Measurements from ENCODE around the gene FGA. TPM values are rescaled to one million over a fixed set of nuclear protein-coding genes. Genes with fewer than 3 reads are reported as not detected.

Gene FGA
- total RNA-seq, 4 donors from 2014 or later: not detected

DNA sequence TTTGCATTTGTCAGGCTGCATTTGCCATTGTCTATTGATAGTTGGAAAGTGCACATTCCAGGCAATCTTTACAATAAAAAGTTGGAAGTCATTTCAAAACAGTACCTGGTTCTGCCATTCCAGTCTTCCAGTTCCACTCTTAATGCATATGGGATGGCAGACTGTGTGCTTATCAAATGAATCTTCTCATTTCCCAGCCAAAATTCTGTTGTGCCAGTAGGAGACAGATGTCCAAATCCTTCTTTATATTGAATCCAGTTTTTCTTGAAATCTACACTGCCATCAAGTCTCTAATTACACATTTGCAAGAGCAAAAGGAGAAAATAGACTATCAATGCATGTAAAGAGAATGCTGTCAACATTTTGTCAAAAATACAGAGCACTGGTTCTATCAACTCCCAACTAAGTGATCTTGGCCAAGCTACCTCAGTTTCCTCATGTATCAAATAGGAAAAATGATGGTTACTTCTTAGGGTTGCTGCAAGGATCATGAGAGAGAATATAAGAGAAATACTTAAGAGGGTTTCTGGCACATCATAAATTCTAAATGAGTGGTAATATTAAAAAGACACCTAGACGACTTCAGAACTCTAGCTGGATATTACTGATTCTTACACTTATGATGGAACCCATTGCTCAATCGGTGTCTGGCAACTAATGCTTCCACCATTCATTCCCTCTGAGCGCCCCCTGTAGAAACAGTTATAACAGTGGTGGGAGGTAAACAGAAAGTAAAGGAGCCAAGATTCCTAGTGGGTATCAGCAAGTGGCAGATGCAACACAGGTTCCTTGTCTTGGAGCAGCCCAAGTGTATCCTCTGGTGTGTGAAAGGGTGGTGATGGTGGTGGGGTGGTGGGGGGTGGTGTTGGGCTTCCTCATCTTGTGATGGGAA lies 18.1 kb upstream of the FGA start:
- no peak overlapping the region for H3K4me3 ChIP-seq (replicated peaks in 1 of 3)
- H3K9me3 ChIP-seq: no peaks in the 10 kb centered on the region
- H3K27me3 ChIP-seq: no peaks in the 10 kb centered on the region
- H3K36me3 ChIP-seq: no peaks in the 10 kb centered on the region
- WGBS, 2 donors: 89 to 93% methylated on average over 3 of the region's 3 CpGs
- DNase-seq: no peak
- H3K27ac ChIP-seq: no peak overlapping the region
- no peaks in the 10 kb centered on the region for H3K4me1 ChIP-seq
- intact Hi-C loops (cut with DNase I): no loop called here
- TF ChIP-seq, protein P1, sequence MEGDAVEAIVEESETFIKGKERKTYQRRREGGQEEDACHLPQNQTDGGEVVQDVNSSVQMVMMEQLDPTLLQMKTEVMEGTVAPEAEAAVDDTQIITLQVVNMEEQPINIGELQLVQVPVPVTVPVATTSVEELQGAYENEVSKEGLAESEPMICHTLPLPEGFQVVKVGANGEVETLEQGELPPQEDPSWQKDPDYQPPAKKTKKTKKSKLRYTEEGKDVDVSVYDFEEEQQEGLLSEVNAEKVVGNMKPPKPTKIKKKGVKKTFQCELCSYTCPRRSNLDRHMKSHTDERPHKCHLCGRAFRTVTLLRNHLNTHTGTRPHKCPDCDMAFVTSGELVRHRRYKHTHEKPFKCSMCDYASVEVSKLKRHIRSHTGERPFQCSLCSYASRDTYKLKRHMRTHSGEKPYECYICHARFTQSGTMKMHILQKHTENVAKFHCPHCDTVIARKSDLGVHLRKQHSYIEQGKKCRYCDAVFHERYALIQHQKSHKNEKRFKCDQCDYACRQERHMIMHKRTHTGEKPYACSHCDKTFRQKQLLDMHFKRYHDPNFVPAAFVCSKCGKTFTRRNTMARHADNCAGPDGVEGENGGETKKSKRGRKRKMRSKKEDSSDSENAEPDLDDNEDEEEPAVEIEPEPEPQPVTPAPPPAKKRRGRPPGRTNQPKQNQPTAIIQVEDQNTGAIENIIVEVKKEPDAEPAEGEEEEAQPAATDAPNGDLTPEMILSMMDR (IDR thresholded peaks at IDR 0.05): no peak
- TF ChIP-seq POLR2A (IDR thresholded peaks at IDR 0.05): no peak

DNA sequence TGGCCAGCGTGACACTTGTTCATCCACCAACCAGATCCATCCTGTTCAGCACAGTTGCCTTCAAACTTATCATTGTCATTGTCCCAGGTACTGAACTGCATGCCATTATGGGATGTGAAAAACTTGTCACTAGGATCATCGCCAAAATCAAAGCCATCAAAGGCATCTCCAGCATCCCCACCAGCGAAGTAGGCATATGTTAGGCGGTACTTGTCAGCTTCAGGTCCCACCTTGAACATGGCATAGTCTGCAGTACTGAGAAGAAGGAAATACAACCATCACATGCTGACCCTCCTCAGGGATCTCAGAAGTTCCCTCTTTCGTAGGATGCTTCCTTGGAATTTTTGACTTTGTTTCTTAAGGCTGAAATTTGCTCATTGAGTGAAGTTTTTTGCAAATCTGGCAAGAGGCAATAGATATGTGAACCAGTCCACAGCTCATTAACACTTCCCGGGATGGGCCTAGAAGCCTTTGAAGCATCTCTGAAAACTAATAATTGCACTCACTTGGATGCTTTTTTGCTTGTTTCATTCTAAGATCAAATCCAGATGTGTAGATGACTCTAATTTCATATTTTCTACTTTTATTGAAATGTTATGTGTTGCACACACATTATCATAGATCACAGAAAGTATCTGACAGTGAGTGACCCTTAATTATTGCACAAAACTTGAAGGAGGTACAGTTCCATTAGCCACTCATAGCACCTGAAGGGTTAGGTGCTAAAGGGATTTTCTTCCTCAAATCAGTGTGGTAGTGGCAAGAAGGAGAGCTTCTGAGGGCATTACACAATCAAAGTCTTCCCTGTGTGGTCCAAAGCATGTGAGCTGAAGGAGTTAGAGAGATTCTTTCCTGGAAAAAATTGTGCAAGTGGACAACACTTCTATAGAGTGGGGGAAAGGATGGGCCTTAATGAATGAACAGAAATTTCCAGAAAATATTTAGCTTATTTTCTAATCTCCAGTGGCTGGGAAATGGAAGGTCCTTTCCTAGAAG lies 16.5 kb upstream of the FGA start:
- no peaks in the 10 kb centered on the region for H3K27me3 ChIP-seq
- H3K36me3 ChIP-seq: no peaks in the 10 kb centered on the region
- no peak for TF ChIP-seq POLR2A (IDR thresholded peaks at IDR 0.05)
- TF ChIP-seq, protein P1 (IDR thresholded peaks at IDR 0.05): no peak
- H3K4me1 ChIP-seq: no peaks in the 10 kb centered on the region
- H3K27ac ChIP-seq: no peak overlapping the region
- 87 to 93% methylated on average over 6 of the region's 6 CpGs for WGBS, 2 donors
- DNase-seq: no peak
- intact Hi-C loops (cut with DNase I): no loop called here
- H3K4me3 ChIP-seq (replicated peaks in 1 of 3): no peak overlapping the region
- no peaks in the 10 kb centered on the region for H3K9me3 ChIP-seq

DNA sequence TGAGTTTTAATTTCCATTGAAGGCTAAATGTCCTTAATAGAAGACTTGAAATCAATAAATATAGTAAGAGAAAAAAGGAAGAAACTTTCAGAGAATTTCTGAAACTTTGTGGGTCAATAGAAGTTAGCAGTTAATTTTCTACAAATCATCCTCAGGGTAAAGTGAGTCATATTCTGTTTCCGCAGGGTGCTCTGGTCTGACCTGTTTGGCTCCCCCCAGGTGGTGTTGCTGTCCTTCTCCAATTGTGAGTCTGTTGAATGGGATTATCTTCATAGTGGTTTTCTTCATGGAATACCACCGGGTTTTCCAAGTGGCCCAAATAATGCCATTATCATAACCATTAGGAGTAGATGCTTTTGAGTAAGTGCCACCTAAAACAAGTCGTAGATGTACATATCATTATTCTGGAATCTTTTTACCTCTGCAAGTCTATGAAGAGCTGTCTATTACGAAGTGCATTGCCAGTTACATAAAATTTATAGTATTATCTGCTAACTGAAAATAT lies 14.2 kb upstream of the FGA start:
- Histone ChIP-seq H3K9me3 (no peaks in the 10 kb centered on the region), H3K4me1 (no peaks in the 10 kb centered on the region), H3K27me3 (no peaks in the 10 kb centered on the region), H3K4me3 (replicated peaks in 1 of 3) (no peak overlapping the region), H3K36me3 (no peaks in the 10 kb centered on the region), H3K27ac (no peak overlapping the region)
- TF ChIP-seq POLR2A (IDR thresholded peaks at IDR 0.05): no peak
- TF ChIP-seq, protein P1 (IDR thresholded peaks at IDR 0.05): no peak
- WGBS, 2 donors: 80 to 84% methylated on average over 4 of the region's 4 CpGs
- intact Hi-C loops (cut with DNase I): no loop called here
- DNase-seq: no peak

DNA sequence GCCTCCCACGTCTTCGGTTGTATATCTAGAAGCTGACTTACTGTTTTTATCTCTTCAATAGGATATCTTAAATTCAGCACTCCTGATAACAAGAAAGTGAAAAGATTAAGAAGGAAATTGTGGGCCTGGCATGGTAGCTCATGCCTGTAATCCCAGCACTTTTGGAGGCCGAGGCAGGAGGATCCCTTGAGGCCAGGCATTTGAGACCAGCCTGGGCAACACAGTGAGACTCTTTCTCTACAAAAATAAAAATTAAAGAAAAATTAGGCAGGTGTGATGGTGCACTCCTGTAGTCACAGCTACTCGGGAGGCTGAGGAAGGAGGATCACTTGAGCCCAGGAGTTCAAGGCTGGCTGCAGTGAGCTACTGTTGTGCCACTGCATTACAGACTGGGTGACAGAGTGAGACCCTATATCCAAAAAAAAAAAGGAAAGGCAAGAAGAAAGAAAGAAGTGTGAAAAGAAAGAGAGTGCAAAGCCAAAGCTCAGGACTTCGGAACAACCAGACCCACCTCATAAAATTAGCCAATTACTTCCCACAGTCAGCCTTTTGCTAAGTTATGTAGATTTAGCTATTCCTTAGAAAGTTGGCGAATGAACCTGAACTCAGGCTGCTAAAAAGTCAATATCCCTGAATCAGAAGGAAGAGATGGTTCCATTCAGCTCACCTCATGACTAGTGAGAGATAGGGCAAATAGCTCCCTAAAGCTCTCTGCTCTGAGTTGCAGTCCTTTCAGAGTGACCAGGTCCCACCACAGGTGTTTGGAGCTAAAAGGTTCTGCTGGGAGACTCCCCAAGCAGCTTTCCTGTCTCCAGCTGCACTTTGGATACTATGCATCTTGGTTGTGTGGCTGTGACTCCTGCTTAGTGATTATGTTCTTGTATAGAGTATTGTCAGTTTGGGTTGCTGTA lies 12.7 kb upstream of the FGA start:
- 87 to 96% methylated on average over 6 of the region's 6 CpGs for WGBS, 2 donors
- no peak for TF ChIP-seq POLR2A (IDR thresholded peaks at IDR 0.05)
- TF ChIP-seq, protein P1 (IDR thresholded peaks at IDR 0.05): no peak
- no peaks in the 10 kb centered on the region for H3K27me3 ChIP-seq
- no peak overlapping the region for H3K4me3 ChIP-seq (replicated peaks in 1 of 3)
- no peaks in the 10 kb centered on the region for H3K36me3 ChIP-seq
- H3K4me1 ChIP-seq: no peaks in the 10 kb centered on the region
- H3K27ac ChIP-seq: no peak overlapping the region
- DNase-seq: no peak
- H3K9me3 ChIP-seq: no peaks in the 10 kb centered on the region
- intact Hi-C loops (cut with DNase I): no loop called here

Measured in thyroid gland (tissue), 4 donors.